ENCODE measurements around the gene ATP6V1B1.

Gene ATP6V1B1

GRCh38 chr2:70939839-70940580 is 4.3 kb downstream of the ATP6V1B1 start:
- in situ Hi-C loops (cut with MboI; ENCODE audit: low pct_unique_long_range_greater_than_20kb, low sequenced_read_pairs) = loop anchor here (25.0 kb wide), 1 partner anchor 278 kb away; no protein-coding TSS in a partner anchor
- no peak for DNase-seq

- DNase-seq = no peak
- in situ Hi-C loops (cut with MboI; ENCODE audit: low pct_unique_long_range_greater_than_20kb, low sequenced_read_pairs) = loop anchor here (25.0 kb wide), 1 partner anchor 279 kb away; no protein-coding TSS in a partner anchor
Measured at GRCh38 chr2:70941186-70941585, 5.5 kb downstream of the ATP6V1B1 start.

GRCh38 chr2:70941701-70942100 is 6.0 kb downstream of the ATP6V1B1 start:
- no peak for DNase-seq
- in situ Hi-C loops (cut with MboI; ENCODE audit: low pct_unique_long_range_greater_than_20kb, low sequenced_read_pairs) = loop anchor here (25.0 kb wide), 1 partner anchor 279 kb away; no protein-coding TSS in a partner anchor

GRCh38 chr2:70942396-70943204 is 6.9 kb downstream of the ATP6V1B1 start:
- DNase-seq = no peak
- in situ Hi-C loops (cut with MboI; ENCODE audit: low pct_unique_long_range_greater_than_20kb, low sequenced_read_pairs) = loop anchor here (25.0 kb wide), 1 partner anchor 280 kb away; no protein-coding TSS in a partner anchor

GRCh38 chr2:70943205-70943871 is 7.6 kb downstream of the ATP6V1B1 start:
- in situ Hi-C loops (cut with MboI; ENCODE audit: low pct_unique_long_range_greater_than_20kb, low sequenced_read_pairs) = loop anchor here (25.0 kb wide), 1 partner anchor 281 kb away; no protein-coding TSS in a partner anchor

GRCh38 chr2:70944111-70944690 is 8.5 kb downstream of the ATP6V1B1 start:
- in situ Hi-C loops (cut with MboI; ENCODE audit: low pct_unique_long_range_greater_than_20kb, low sequenced_read_pairs) = loop anchor here (25.0 kb wide), 1 partner anchor 282 kb away; no protein-coding TSS in a partner anchor
- no peak for DNase-seq

More at GRCh38 chr2:70943205-70943871, 7.6 kb downstream of the ATP6V1B1 start:
- DNase-seq = no peak

- DNase-seq = peak; percentile 81
- in situ Hi-C loops (cut with MboI; ENCODE audit: low pct_unique_long_range_greater_than_20kb, low sequenced_read_pairs) = loop anchor here (25.0 kb wide), 1 partner anchor 285 kb away; no protein-coding TSS in a partner anchor
Measured at GRCh38 chr2:70946832-70947442, 11.2 kb downstream of the ATP6V1B1 start.

GRCh38 chr2:70947556-70948184 is 12.0 kb downstream of the ATP6V1B1 start:
- DNase-seq = no peak
- in situ Hi-C loops (cut with MboI; ENCODE audit: low pct_unique_long_range_greater_than_20kb, low sequenced_read_pairs) = loop anchor here (25.0 kb wide), 1 partner anchor 285 kb away; no protein-coding TSS in a partner anchor

GRCh38 chr2:70948337-70949003 is 12.8 kb downstream of the ATP6V1B1 start:
- in situ Hi-C loops (cut with MboI; ENCODE audit: low pct_unique_long_range_greater_than_20kb, low sequenced_read_pairs) = loop anchor here (25.0 kb wide), 1 partner anchor 286 kb away; no protein-coding TSS in a partner anchor

GRCh38 chr2:70949086-70949485 is 13.4 kb downstream of the ATP6V1B1 start:
- DNase-seq = no peak
- in situ Hi-C loops (cut with MboI; ENCODE audit: low pct_unique_long_range_greater_than_20kb, low sequenced_read_pairs) = loop anchor here (25.0 kb wide), 1 partner anchor 287 kb away; no protein-coding TSS in a partner anchor

More at GRCh38 chr2:70948337-70949003, 12.8 kb downstream of the ATP6V1B1 start:
- peak; percentile 79 for DNase-seq

GRCh38 chr2:70954886-70955285 is 19.2 kb downstream of the ATP6V1B1 start:
- in situ Hi-C loops (cut with MboI; ENCODE audit: low pct_unique_long_range_greater_than_20kb, low sequenced_read_pairs) = loop anchor here (25.0 kb wide), 1 partner anchor 168 kb away; the partner anchor contains the start of gene FIGLA
- no peak for DNase-seq

GRCh38 chr2:70956141-70956540 is 20.4 kb downstream of the ATP6V1B1 start:
- DNase-seq = no peak
- in situ Hi-C loops (cut with MboI; ENCODE audit: low pct_unique_long_range_greater_than_20kb, low sequenced_read_pairs) = loop anchor here (25.0 kb wide), 1 partner anchor 169 kb away; the partner anchor contains the start of gene FIGLA

GRCh38 chr2:70957798-70958197 is 22.1 kb downstream of the ATP6V1B1 start:
- in situ Hi-C loops (cut with MboI; ENCODE audit: low pct_unique_long_range_greater_than_20kb, low sequenced_read_pairs) = loop anchor here (25.0 kb wide), 1 partner anchor 170 kb away; the partner anchor contains the start of gene FIGLA
- DNase-seq = no peak

GRCh38 chr2:70958759-70959158 is 23.1 kb downstream of the ATP6V1B1 start:
- in situ Hi-C loops (cut with MboI; ENCODE audit: low pct_unique_long_range_greater_than_20kb, low sequenced_read_pairs) = loop anchor here (25.0 kb wide), 1 partner anchor 171 kb away; the partner anchor contains the start of gene FIGLA
- no peak for DNase-seq

GRCh38 chr2:70959271-70959761 is 23.6 kb downstream of the ATP6V1B1 start:
- in situ Hi-C loops (cut with MboI; ENCODE audit: low pct_unique_long_range_greater_than_20kb, low sequenced_read_pairs) = loop anchor here (25.0 kb wide), 1 partner anchor 172 kb away; the partner anchor contains the start of gene FIGLA
- no peak for DNase-seq

Measured in KBM-7 (cell line).